HG03457 (cell line): Measurements from ENCODE around the gene TSKS.
"Not testable (repeated sequence)": the region's sequence is repeated elsewhere in the genome, so short reads cannot be mapped to it uniquely, and the experiment has no call there.

ENCODE experiments used
- ATAC-seq: cut with Tn5 transposase; IDR thresholded peaks from one replicate; pipeline ENCODE4 v1.9.1; 2021; ENCODE audit warnings: moderate number of reproducible peaks; ENCODE audit not compliant: unreplicated experiment

Gene TSKS

GRCh38 chr19:49719420-49719819 lies 43.7 kb downstream of the TSKS start:
- ATAC-seq, result not testable (repeated sequence)

GRCh38 chr19:49718991-49719390 lies 44.1 kb downstream of the TSKS start:
- no peak for ATAC-seq

GRCh38 chr19:49718511-49718910 lies 44.6 kb downstream of the TSKS start:
- no peak for ATAC-seq

GRCh38 chr19:49716154-49716553 lies 47.0 kb downstream of the TSKS start:
- no peak for ATAC-seq

- no peak for ATAC-seq
These were observed 49.8 kb downstream of the TSKS start for GRCh38 chr19:49713236-49713845.

GRCh38 chr19:49712397-49712859 lies 50.7 kb downstream of the TSKS start:
- no peak for ATAC-seq

- ATAC-seq, result no peak
These were observed 52.6 kb downstream of the TSKS start for GRCh38 chr19:49710372-49710951.

GRCh38 chr19:49705919-49706318 lies 57.2 kb downstream of the TSKS start:
- no peak for ATAC-seq

- no peak for ATAC-seq
These were observed 58.0 kb downstream of the TSKS start for GRCh38 chr19:49704888-49705642.

- no peak for ATAC-seq
These were observed 61.8 kb downstream of the TSKS start for GRCh38 chr19:49701271-49701786.

- ATAC-seq, result no peak
These were observed 62.5 kb downstream of the TSKS start for GRCh38 chr19:49700563-49700962.

GRCh38 chr19:49699364-49699763 lies 63.7 kb downstream of the TSKS start:
- ATAC-seq, result no peak

- no peak for ATAC-seq
These were observed 66.2 kb downstream of the TSKS start for GRCh38 chr19:49696865-49697264.

GRCh38 chr19:49696115-49696514 lies 67.0 kb downstream of the TSKS start:
- ATAC-seq, result no peak

- ATAC-seq, result no peak
These were observed 71.0 kb downstream of the TSKS start for GRCh38 chr19:49692147-49692506.

GRCh38 chr19:49691243-49692146 lies 71.6 kb downstream of the TSKS start:
- no peak for ATAC-seq

- ATAC-seq, result no peak
These were observed 72.4 kb downstream of the TSKS start, which contains the start of gene CPT1C for GRCh38 chr19:49690656-49691242. Gene CPT1C (plus strand): TSS chr19:49691116. CDS start chr19:49692253, 1,137 bp downstream.

- ATAC-seq, result no peak
These were observed 72.9 kb downstream of the TSKS start for GRCh38 chr19:49690079-49690655.
